C4-2B (cell line): ENCODE data around the gene DOC2A.

Source experiments
- CTCF ChIP-seq: fragments of 450-650 bp; conservative IDR thresholded peaks from 2 replicates; pipeline ENCODE4 v1.5.1; 2017; ENCODE audit warnings: mild to moderate bottlenecking
- ZFX ChIP-seq: fragments of 450-650 bp; IDR thresholded peaks from 2 replicates; pipeline ENCODE4 v1.6.1; 2017

GRCh38 chr16:29990034-29990433 is 20.8 kb downstream of the DOC2A start:
- TF ChIP-seq CTCF (no peak), ZFX (no peak)
